ENCODE data around the gene TCEA3.

DNA sequence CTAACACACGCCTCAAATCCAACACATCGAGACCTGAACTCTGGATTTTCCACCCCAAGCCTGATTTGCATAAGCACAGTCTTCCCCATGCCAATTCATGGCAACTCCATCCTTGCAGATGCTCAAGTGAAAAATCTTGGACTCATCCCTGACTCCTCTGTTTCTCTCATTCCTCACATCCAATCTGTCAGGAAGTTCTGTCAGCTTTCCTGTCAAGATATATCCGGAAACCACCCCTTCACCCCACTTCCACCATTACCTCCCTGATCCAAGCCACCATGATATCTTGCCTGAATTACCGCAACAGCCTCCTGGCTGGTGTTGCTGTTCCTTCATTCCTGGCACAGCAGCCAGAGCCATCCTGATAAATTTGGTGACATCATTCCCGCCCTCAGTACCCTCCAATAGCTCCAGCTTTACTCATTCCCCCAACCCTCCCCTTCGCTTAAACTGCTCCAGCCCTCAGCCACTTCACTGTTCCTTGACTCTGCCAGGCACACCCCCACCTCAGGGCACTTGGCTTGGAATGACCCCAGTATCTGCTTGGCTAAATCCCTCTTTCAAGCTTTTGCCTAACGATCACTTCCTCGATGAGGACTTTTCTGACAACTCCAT, 17.4 kb downstream of the TCEA3 start:
- TF ChIP-seq, protein P1, sequence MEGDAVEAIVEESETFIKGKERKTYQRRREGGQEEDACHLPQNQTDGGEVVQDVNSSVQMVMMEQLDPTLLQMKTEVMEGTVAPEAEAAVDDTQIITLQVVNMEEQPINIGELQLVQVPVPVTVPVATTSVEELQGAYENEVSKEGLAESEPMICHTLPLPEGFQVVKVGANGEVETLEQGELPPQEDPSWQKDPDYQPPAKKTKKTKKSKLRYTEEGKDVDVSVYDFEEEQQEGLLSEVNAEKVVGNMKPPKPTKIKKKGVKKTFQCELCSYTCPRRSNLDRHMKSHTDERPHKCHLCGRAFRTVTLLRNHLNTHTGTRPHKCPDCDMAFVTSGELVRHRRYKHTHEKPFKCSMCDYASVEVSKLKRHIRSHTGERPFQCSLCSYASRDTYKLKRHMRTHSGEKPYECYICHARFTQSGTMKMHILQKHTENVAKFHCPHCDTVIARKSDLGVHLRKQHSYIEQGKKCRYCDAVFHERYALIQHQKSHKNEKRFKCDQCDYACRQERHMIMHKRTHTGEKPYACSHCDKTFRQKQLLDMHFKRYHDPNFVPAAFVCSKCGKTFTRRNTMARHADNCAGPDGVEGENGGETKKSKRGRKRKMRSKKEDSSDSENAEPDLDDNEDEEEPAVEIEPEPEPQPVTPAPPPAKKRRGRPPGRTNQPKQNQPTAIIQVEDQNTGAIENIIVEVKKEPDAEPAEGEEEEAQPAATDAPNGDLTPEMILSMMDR (IDR thresholded peaks at IDR 0.05), result no peak
- TF ChIP-seq POLR2A (IDR thresholded peaks at IDR 0.05), result no peak

All from uterus (tissue), 2 donors.